ENCODE measurements around the gene TMEM258.

Gene TMEM258

GRCh38 chr11:61747967-61748285, 44.5 kb downstream of the TMEM258 start:
- ChIA-PET POLR2A (interaction anchor here (0.9 to 1.0 kb wide), 3 partner anchors 34 to 45 kb away, joined by 3 to 5 read pairs (median 4); partner anchors contain the start of genes FEN1 and TMEM258), CTCF (interaction anchor here (0.6 to 3.7 kb wide), 9 partner anchors 10 to 334 kb away, joined by 3 to 17 read pairs (median 4); partner anchors contain the start of genes FEN1 and TMEM258)
- TF ChIP-seq LEF1 (IDR thresholded peaks at IDR 0.05; ENCODE audit: borderline replicate concordance) = no peak
- TF ChIP-seq TARDBP (IDR thresholded peaks at IDR 0.05) = no peak
- TF ChIP-seq PKNOX1 (IDR thresholded peaks at IDR 0.05) = no peak
- no peak for TF ChIP-seq ELF4 (IDR thresholded peaks at IDR 0.05)
- TF ChIP-seq L3MBTL2 (conservative IDR thresholded peaks at IDR 0.05) = no peak
- no peak for DNase-seq (ENCODE audit: extremely low spot score)

- peak; percentile 83 for DNase-seq (ENCODE audit: extremely low spot score)
- POLR2A ChIA-PET = interaction anchor here (0.9 to 1.0 kb wide), 3 partner anchors 35 to 45 kb away, joined by 3 to 5 read pairs (median 4); partner anchors contain the start of genes FEN1 and TMEM258
- no peak for TF ChIP-seq L3MBTL2 (conservative IDR thresholded peaks at IDR 0.05)
- TF ChIP-seq CTBP1 (IDR thresholded peaks at IDR 0.05; ENCODE audit: borderline replicate concordance) = no peak
- no peak for TF ChIP-seq FOXM1 (IDR thresholded peaks at IDR 0.05; ENCODE audit: borderline replicate concordance)
- no peak for TF ChIP-seq FOXA1 (IDR thresholded peaks at IDR 0.05)
- TF ChIP-seq ARNT (IDR thresholded peaks at IDR 0.05) = no peak
- CTCF ChIA-PET = interaction anchor here (0.5 to 3.7 kb wide), 14 partner anchors 10 to 365 kb away, joined by 3 to 17 read pairs (median 4); partner anchors contain the start of genes FEN1 and TMEM258
These were observed 45.0 kb downstream of the TMEM258 start for GRCh38 chr11:61747192-61747966.

- DNase-seq (ENCODE audit: extremely low spot score) = no peak
- ChIA-PET CTCF (interaction anchor here (1.0 to 3.7 kb wide), 5 partner anchors 13 to 335 kb away, joined by 3 to 17 read pairs (median 3); no protein-coding TSS in a partner anchor), POLR2A (no interaction called here)
- TF ChIP-seq FOXK2 (IDR thresholded peaks at IDR 0.05) = no peak
- TF ChIP-seq SP1 (IDR thresholded peaks at IDR 0.05) = no peak
- no peak for TF ChIP-seq NFRKB (IDR thresholded peaks at IDR 0.05)
- no peak for TF ChIP-seq HDGF (IDR thresholded peaks at IDR 0.05; ENCODE audit: borderline replicate concordance)
- TF ChIP-seq SUZ12 (IDR thresholded peaks at IDR 0.05) = no peak
- no peak for TF ChIP-seq L3MBTL2 (conservative IDR thresholded peaks at IDR 0.05)
- no peak for TF ChIP-seq FOXA1 (IDR thresholded peaks at IDR 0.05)
- no peak for TF ChIP-seq ARNT (IDR thresholded peaks at IDR 0.05)
- TF ChIP-seq TARDBP (IDR thresholded peaks at IDR 0.05) = no peak
- no peak for TF ChIP-seq PKNOX1 (IDR thresholded peaks at IDR 0.05)
- TF ChIP-seq BHLHE40 (IDR thresholded peaks at IDR 0.05; ENCODE audit: borderline replicate concordance) = no peak
These were observed 45.8 kb downstream of the TMEM258 start for GRCh38 chr11:61746442-61747191.

- CTCF ChIA-PET = interaction anchor here (1.6 to 3.7 kb wide), 2 partner anchors 13 to 42 kb away, joined by 3 to 17 read pairs; no protein-coding TSS in a partner anchor
- POLR2A ChIA-PET = no interaction called here
- no peak for DNase-seq (ENCODE audit: extremely low spot score)
- no peak for TF ChIP-seq FOXA1 (IDR thresholded peaks at IDR 0.05)
- no peak for TF ChIP-seq NFRKB (IDR thresholded peaks at IDR 0.05)
- no peak for TF ChIP-seq ZNF384 (IDR thresholded peaks at IDR 0.05)
- no peak for TF ChIP-seq L3MBTL2 (conservative IDR thresholded peaks at IDR 0.05)
- no peak for TF ChIP-seq LEF1 (IDR thresholded peaks at IDR 0.05; ENCODE audit: borderline replicate concordance)
- no peak for TF ChIP-seq SUZ12 (IDR thresholded peaks at IDR 0.05)
- no peak for TF ChIP-seq ELF4 (IDR thresholded peaks at IDR 0.05)
- TF ChIP-seq FOXK2 (IDR thresholded peaks at IDR 0.05) = no peak
- no peak for TF ChIP-seq BHLHE40 (IDR thresholded peaks at IDR 0.05; ENCODE audit: borderline replicate concordance)
- no peak for TF ChIP-seq SP1 (IDR thresholded peaks at IDR 0.05)
- TF ChIP-seq FOXM1 (IDR thresholded peaks at IDR 0.05; ENCODE audit: borderline replicate concordance) = no peak
- no peak for TF ChIP-seq ARNT (IDR thresholded peaks at IDR 0.05)
- no peak for TF ChIP-seq TARDBP (IDR thresholded peaks at IDR 0.05)
- TF ChIP-seq CTBP1 (IDR thresholded peaks at IDR 0.05; ENCODE audit: borderline replicate concordance) = no peak
- TF ChIP-seq HDGF (IDR thresholded peaks at IDR 0.05; ENCODE audit: borderline replicate concordance) = no peak
- TF ChIP-seq PKNOX1 (IDR thresholded peaks at IDR 0.05) = no peak
These were observed 46.5 kb downstream of the TMEM258 start for GRCh38 chr11:61745781-61746441.

GRCh38 chr11:61744609-61745156, 47.7 kb downstream of the TMEM258 start:
- no peak for TF ChIP-seq TARDBP (IDR thresholded peaks at IDR 0.05)
- no peak for TF ChIP-seq CTBP1 (IDR thresholded peaks at IDR 0.05; ENCODE audit: borderline replicate concordance)
- no peak for TF ChIP-seq ZNF384 (IDR thresholded peaks at IDR 0.05)
- TF ChIP-seq L3MBTL2 (conservative IDR thresholded peaks at IDR 0.05) = no peak
- no peak for TF ChIP-seq PKNOX1 (IDR thresholded peaks at IDR 0.05)
- TF ChIP-seq ARNT (IDR thresholded peaks at IDR 0.05) = no peak
- no peak for TF ChIP-seq ELF4 (IDR thresholded peaks at IDR 0.05)
- TF ChIP-seq FOXK2 (IDR thresholded peaks at IDR 0.05) = no peak
- no peak for TF ChIP-seq HDGF (IDR thresholded peaks at IDR 0.05; ENCODE audit: borderline replicate concordance)
- TF ChIP-seq BHLHE40 (IDR thresholded peaks at IDR 0.05; ENCODE audit: borderline replicate concordance) = no peak
- no peak for TF ChIP-seq SUZ12 (IDR thresholded peaks at IDR 0.05)
- TF ChIP-seq NFRKB (IDR thresholded peaks at IDR 0.05) = no peak
- TF ChIP-seq FOXA1 (IDR thresholded peaks at IDR 0.05) = no peak
- no peak for TF ChIP-seq LEF1 (IDR thresholded peaks at IDR 0.05; ENCODE audit: borderline replicate concordance)
- no peak for TF ChIP-seq FOXM1 (IDR thresholded peaks at IDR 0.05; ENCODE audit: borderline replicate concordance)
- TF ChIP-seq SP1 (IDR thresholded peaks at IDR 0.05) = no peak
- ChIA-PET POLR2A (interaction anchor here (0.7 to 1.3 kb wide), 2 partner anchors 26 to 43 kb away, joined by 3 to 6 read pairs; no protein-coding TSS in a partner anchor), CTCF (interaction anchor here (0.6 to 1.7 kb wide), 3 partner anchors 12 to 146 kb away, joined by 3 to 7 read pairs (median 3); no protein-coding TSS in a partner anchor)
- DNase-seq (ENCODE audit: extremely low spot score) = no peak

Data from HEK293T (cell line).